Measurements from ENCODE around the gene CNKSR2.

CNKSR2 gene

DNA sequence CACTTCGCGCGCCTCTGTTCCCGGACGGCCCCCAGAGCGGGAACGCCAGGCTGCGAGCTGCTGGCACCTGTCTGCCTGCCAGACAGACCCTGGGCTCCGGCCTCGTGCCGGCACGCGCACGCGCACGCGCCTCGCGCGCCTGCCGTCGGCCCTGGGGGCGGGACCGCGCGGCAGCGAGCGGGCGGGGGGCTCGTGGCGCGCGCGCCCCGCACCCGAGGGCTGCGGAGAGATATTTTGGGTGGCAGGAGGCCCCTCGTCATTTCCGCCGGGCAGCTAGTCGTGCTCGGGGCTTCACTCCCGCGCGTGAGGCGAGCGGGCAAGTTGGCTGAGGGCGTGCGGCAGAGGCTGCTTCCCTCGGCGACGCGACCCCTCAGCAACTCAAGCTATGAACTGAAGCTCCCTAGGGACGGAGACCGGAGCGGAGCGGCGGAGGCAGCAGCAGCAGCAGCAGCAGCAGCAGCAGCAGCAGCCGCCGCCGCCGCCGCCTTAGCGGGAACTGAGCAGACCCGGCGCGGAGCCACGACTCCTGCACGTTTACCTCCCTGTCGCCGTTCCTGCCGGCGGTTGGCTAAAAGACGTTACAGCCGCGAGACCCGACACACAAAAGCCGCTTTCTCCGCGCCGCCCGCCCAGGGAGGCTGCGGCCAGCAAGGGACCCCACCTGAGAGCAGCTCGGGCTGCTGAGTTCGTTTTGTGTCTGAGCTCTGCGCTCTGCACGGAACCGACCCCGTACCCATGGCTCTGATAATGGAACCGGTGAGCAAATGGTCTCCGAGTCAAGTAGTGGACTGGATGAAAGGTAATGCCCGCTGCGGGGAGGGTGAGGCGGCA lies at the start of gene CNKSR2:
Gene CNKSR2, plus strand, starts transcription at position 256 of the 831 bp plus-strand sequence. Its CDS starts 480 bp downstream, at position 736.
- DNase-seq (ENCODE audit: low read depth, low spot score) = no peak

- DNase-seq (ENCODE audit: low read depth, low spot score) = no peak
These were observed 19.5 kb upstream of the CNKSR2 start for GRCh38 chrX:21354725-21355124.

- DNase-seq (ENCODE audit: low read depth, low spot score) = no peak
These were observed 18.4 kb upstream of the CNKSR2 start for GRCh38 chrX:21355831-21356230.

DNA sequence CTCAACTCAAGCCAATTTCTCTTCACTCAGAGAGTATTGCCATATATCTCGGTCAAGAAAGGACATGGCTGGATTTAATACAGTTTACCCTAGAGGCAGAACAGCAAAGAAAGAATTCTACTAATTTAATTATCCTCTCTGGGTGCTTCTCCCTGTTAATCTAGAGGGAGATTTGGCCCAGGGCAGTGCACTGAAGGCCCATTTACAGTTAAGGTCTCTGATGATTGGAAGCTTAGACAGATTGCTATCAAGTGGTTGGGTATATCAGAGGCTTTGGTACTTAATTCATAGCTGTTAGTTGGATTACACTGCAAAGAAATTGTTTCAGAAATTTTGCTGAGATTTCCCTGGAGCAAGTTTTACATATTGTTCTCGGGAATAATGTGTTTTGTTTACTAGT lies 4.6 kb upstream of the CNKSR2 start:
- DNase-seq (ENCODE audit: low read depth, low spot score) = no peak

GRCh38 chrX:21373001-21373400 lies 1.2 kb upstream of the CNKSR2 start:
- no peak for DNase-seq (ENCODE audit: low read depth, low spot score)

- no peak for DNase-seq (ENCODE audit: low read depth, low spot score)
These were observed 518 bp upstream of the CNKSR2 start for GRCh38 chrX:21373637-21374162.

- DNase-seq (ENCODE audit: low read depth, low spot score) = no peak
These were observed 933 bp downstream of the CNKSR2 start for GRCh38 chrX:21374994-21375707.

DNA sequence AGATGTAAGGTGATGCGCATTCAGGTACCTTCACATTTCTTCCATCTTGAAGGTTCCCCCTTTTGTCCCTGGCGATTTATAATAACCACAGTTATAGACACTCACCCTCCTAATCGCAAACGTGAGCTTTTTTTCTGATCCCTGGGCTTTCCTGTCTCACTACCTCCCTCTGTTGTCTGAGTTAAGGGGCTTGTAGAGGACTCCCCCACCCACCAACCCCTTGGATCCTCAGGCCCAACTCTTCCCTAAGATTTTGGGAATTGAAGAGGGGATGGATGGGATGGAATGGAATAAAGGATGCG lies 1.4 kb downstream of the CNKSR2 start:
- DNase-seq (ENCODE audit: low read depth, low spot score) = no peak

DNA sequence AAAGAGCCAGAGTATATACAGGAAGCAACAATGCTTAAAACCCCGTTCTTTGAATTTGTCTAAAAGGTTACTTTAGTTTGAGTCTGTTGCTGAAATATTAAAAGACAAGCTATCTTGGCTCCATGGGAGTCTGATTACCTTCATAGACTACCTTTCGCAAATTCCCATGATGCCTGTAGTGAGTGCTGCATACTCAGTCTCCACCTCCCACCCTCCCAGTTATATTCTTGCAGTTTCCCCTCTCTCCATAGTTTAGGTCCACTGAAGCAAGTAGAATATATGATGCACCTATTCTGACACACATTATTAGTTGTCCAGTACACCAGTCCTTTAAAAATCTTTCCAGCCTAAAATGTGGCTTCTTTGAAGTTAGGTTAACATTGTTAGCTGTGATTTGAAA lies 2.4 kb downstream of the CNKSR2 start:
- DNase-seq (ENCODE audit: low read depth, low spot score) = no peak

- DNase-seq (ENCODE audit: low read depth, low spot score) = no peak
These were observed 5.8 kb downstream of the CNKSR2 start for GRCh38 chrX:21379991-21380390.

DNA sequence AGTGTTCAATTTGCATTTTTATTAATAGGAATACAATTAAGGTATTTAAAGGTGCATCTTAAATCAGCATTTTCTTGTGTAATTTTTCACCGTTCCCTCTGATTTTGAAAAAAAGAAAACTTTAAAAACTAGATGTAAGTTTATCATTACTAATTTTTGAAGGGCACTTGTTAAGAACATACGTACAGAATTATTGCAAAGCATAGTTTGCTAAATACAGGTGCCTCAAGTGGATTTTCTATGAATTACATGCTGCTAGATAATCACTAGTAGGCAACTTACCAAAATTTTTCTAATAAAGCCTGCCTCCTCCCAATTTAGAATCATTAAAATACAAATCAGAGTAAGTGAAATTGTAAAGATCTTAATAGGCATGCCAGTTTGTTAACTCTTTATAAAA lies 8.5 kb downstream of the CNKSR2 start:
- no peak for DNase-seq (ENCODE audit: low read depth, low spot score)

DNA sequence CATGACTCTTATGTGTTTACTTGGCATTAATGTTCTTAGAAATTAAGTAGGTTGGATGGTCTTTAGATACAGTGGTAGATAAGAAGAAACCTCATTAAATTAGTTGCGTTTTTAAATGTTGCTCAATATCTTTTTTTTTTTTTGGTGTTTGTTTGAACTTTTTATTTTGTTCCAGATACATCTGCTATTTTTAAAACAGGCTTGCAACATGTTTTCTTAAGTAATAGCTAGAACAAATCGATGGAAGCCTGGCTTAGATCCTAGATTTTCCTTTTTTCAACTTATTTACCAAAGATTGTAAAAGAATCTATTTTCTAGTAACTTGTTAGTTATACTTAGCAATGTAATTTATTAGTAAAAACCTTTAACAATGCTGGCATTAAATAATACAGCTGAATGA lies 9.3 kb downstream of the CNKSR2 start:
- no peak for DNase-seq (ENCODE audit: low read depth, low spot score)

GRCh38 chrX:21384178-21384577 lies 10.0 kb downstream of the CNKSR2 start:
- no peak for DNase-seq (ENCODE audit: low read depth, low spot score)

GRCh38 chrX:21394792-21395191 lies 20.6 kb downstream of the CNKSR2 start:
- no peak for DNase-seq (ENCODE audit: low read depth, low spot score)

- no peak for DNase-seq (ENCODE audit: low read depth, low spot score)
These were observed 24.2 kb downstream of the CNKSR2 start for GRCh38 chrX:21398426-21398825.

- DNase-seq (ENCODE audit: low read depth, low spot score) = no peak
These were observed 26.3 kb downstream of the CNKSR2 start for GRCh38 chrX:21400408-21401121.

GRCh38 chrX:21408307-21408706 lies 34.1 kb downstream of the CNKSR2 start:
- no peak for DNase-seq (ENCODE audit: low read depth, low spot score)

DNA sequence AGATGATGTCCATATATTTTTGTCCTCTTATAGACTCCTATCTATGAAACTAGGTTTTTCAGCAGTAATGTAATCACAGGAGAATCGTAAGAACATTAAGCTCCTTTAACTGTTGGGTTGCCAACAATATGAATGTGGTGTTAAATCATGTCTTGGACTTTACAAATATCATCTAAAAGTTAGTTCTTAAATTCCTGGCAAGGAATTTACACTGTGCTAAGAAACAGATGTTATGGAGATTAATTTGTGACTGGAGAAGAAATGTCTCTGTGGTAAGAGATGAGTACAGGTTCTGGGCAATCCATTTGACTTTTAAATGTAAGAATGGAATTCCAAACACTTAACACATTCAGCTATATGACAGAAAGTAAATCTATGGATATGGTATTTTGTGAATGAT lies 34.6 kb downstream of the CNKSR2 start:
- DNase-seq (ENCODE audit: low read depth, low spot score) = no peak

DNA sequence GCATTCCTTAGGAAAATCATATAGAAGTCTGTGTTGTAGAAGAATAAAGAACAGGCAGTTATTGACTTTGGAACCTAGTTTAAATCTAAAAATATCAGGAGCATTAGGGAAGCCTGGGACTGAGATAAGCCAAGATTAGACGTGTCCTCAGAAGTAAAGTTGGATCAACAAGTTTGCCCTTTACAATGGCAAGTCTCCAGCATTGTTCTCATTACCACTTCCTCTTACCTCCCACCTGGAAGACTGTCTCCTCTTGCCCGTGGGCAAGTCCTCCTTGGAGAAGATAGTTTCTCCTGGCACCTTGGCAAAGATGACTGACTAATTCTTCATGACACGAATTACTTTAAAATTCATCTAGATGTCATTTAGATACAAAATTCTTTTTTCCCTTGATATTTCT lies 37.8 kb downstream of the CNKSR2 start:
- no peak for DNase-seq (ENCODE audit: low read depth, low spot score)

DNA sequence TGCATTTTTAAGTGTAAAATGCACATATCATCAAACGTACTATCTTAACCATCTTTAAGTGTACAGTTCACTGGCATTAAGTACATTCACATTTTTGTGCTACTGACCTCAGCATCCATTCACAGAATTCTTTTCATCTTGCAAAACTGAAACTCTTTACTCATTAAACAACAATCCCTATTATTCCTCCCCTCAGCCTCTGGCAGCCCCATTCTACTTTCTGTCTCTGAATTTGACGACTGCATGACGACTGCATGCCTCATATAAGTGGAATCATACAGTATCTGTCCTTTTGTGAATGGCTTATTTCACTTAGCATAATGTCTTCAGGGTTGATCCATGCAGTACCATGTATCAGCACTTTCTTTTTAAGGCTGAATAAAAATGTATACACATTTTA lies 38.7 kb downstream of the CNKSR2 start:
- DNase-seq (ENCODE audit: low read depth, low spot score) = no peak

- no peak for DNase-seq (ENCODE audit: low read depth, low spot score)
These were observed 52.9 kb downstream of the CNKSR2 start for GRCh38 chrX:21427086-21427485.

DNA sequence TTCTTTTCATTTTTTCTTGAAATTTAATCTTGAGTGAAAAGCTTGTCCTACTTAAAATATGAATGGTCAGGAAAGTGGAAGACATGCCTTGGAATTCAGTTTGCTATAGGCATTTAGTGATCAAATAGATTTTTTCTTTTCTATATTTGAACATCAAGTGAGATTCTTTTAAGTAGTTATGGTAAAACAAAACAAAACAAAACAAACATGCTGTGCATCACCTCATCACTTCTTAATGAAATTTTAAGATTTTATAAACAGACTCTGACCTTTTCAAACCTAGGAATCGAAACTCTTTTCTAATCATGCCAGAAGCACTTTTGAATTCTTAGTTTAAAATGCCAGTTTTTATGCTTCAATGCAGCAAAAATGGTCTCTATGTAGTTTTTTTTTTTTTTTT lies 62.8 kb downstream of the CNKSR2 start:
- DNase-seq (ENCODE audit: low read depth, low spot score) = no peak

Measured in brain pericyte (primary cell).